Measurements from ENCODE around the gene LRRC4C. TPM values are rescaled to one million over a fixed set of nuclear protein-coding genes. Genes with fewer than 3 reads are reported as not detected.

The LRRC4C gene
- total and polyA plus RNA-seq, 10 of the 15 experiments (the other 5 are each of a cell fraction or from before 2014, with no cell fraction given): 1.5 TPM; not detected in 9

GRCh38 chr11:40291329-40291728 is 1168.1 kb downstream of the LRRC4C start (continued):
- no peak for TF ChIP-seq ZBTB4 (CRISPR knock-in tag; IDR thresholded peaks at IDR 0.05)
- TF ChIP-seq ZZZ3 (IDR thresholded peaks at IDR 0.05; ENCODE audit: control insufficient read depth, insufficient read length, low read depth): no peak

- WGBS (ENCODE audit: insufficient coverage, insufficient replicate concordance, low lambda C conversion rate, missing lambda C conversion rate): 49% methylated on average over 2 of the region's 2 CpGs
- no peaks in the 10 kb centered on the region for H3K9me3 ChIP-seq (replicated peaks; ENCODE audit: control insufficient read depth, insufficient read depth, low read length)
- intact Hi-C loops (cut with micrococcal nuclease; ENCODE audit: unreplicated experiment): loop anchor here (5.0 kb wide), 1 partner anchor 103 kb away; no protein-coding TSS in a partner anchor
- ChIA-PET RAD21 (ENCODE audit: unreplicated experiment) (no interaction called here), POLR2A (no interaction called here), SMC1A (ENCODE audit: uncharacterized antibody, unreplicated experiment) (no interaction called here), CTCF (interaction anchor here (0.8 kb wide), 1 partner anchor 13 kb away, joined by 3 read pairs; no protein-coding TSS in a partner anchor)
- H3K9ac ChIP-seq (ENCODE audit: control insufficient read depth, insufficient read depth, low read length): no peak overlapping the region
- BruUV-seq (replicated peaks): no TSS peak
- no peaks in the 10 kb centered on the region for H3K36me3 ChIP-seq (ENCODE audit: control insufficient read depth in 2 of 2, insufficient read depth in 2 of 2, low read length in 1 of 2)
- DNase-seq (ENCODE audit: low read depth, low spot score) (no peak), FAIRE-seq (no peak), ATAC-seq (no peak)
- no peaks in the 10 kb centered on the region for H4K20me1 ChIP-seq (ENCODE audit: control insufficient read depth, insufficient read depth)
- H2AFZ ChIP-seq (ENCODE audit: control insufficient read depth, low read depth, low read length): no peak overlapping the region
- H3K4me2 ChIP-seq (ENCODE audit: control insufficient read depth, insufficient read depth): no peak overlapping the region
- no peak overlapping the region for H3K27ac ChIP-seq (ENCODE audit: control insufficient read depth, insufficient read depth)
- in situ Hi-C loops (cut with MboI): no loop called here
- H3K27me3 ChIP-seq (replicated peaks in 1 of 2; ENCODE audit: control insufficient read depth in 2 of 2, insufficient read depth in 2 of 2, low read length in 1 of 2): no peaks in the 10 kb centered on the region; a peak in 1 of 4 replicates
- no peaks in the 10 kb centered on the region for H3K4me1 ChIP-seq (ENCODE audit: control insufficient read depth, insufficient read depth, low read length)
- no peaks in the 10 kb centered on the region for H3K79me2 ChIP-seq (ENCODE audit: control insufficient read depth, insufficient read depth, low read length)
- H3K4me3 ChIP-seq: no peak overlapping the region
- no peak for TF ChIP-seq ZNF24 (IDR thresholded peaks at IDR 0.05)
- TF ChIP-seq IRF3 (IDR thresholded peaks at IDR 0.05): no peak
- TF ChIP-seq MLLT1 (IDR thresholded peaks at IDR 0.05): no peak
- TF ChIP-seq E4F1 (IDR thresholded peaks at IDR 0.05; ENCODE audit: borderline replicate concordance, partially characterized antibody): no peak
- no peak for TF ChIP-seq FOS (IDR thresholded peaks at IDR 0.05; ENCODE audit: borderline replicate concordance, extremely low read depth, insufficient read length)
- no peak for TF ChIP-seq NRF1 (conservative IDR thresholded peaks at IDR 0.05; ENCODE audit: low read depth, low read length)
- no peak for TF ChIP-seq TBL1XR1 (IDR thresholded peaks at IDR 0.05; ENCODE audit: low read depth, low read length)
- TF ChIP-seq CREM (IDR thresholded peaks at IDR 0.05; ENCODE audit: low read depth): no peak
- TF ChIP-seq POLR2AphosphoS5 (IDR thresholded peaks at IDR 0.05; ENCODE audit: low read length): no peak
- no peak for TF ChIP-seq FOXM1 (IDR thresholded peaks at IDR 0.05; ENCODE audit: low read depth, low read length)
- no peak for TF ChIP-seq NFYB (IDR thresholded peaks at IDR 0.05; ENCODE audit: insufficient read depth, low read depth, low read length)
- TF ChIP-seq CREB1 (IDR thresholded peaks at IDR 0.05; ENCODE audit: low read depth): no peak
- no peak for TF ChIP-seq SREBF2 (IDR thresholded peaks at IDR 0.05; ENCODE audit: low read length)
- TF ChIP-seq CBX5 (IDR thresholded peaks at IDR 0.05; ENCODE audit: low read depth): no peak
Measured at GRCh38 chr11:40290171-40290631, 1169.3 kb downstream of the LRRC4C start.
